ENCODE measurements around the gene ENC1.

ENC1 gene

DNA sequence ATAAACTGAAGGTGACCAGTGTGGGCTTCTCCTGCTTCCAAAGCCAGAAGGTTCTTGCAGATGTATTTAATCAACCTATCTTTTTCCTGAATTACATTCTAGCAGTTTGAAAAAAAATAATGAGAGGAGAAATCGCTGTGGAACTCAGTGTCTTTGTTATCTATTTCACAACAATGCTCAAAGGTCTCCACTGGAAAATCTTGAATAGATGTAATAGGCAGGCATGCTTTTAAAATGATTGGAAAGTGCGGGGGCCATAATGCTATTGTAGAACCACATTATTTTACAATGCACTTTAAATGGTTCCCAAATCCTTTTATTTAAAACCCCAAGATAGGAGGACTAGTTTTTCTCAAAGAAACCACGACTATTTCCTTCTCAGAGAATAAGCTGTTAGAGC is 23.3 kb downstream of the ENC1 start:
- no peak overlapping the region for H3K4me3 ChIP-seq (ENCODE audit: low read depth, low read length)
- TF ChIP-seq, protein P1, sequence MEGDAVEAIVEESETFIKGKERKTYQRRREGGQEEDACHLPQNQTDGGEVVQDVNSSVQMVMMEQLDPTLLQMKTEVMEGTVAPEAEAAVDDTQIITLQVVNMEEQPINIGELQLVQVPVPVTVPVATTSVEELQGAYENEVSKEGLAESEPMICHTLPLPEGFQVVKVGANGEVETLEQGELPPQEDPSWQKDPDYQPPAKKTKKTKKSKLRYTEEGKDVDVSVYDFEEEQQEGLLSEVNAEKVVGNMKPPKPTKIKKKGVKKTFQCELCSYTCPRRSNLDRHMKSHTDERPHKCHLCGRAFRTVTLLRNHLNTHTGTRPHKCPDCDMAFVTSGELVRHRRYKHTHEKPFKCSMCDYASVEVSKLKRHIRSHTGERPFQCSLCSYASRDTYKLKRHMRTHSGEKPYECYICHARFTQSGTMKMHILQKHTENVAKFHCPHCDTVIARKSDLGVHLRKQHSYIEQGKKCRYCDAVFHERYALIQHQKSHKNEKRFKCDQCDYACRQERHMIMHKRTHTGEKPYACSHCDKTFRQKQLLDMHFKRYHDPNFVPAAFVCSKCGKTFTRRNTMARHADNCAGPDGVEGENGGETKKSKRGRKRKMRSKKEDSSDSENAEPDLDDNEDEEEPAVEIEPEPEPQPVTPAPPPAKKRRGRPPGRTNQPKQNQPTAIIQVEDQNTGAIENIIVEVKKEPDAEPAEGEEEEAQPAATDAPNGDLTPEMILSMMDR (IDR thresholded peaks at IDR 0.05; ENCODE audit: low read depth, low read length): no peak

DNA sequence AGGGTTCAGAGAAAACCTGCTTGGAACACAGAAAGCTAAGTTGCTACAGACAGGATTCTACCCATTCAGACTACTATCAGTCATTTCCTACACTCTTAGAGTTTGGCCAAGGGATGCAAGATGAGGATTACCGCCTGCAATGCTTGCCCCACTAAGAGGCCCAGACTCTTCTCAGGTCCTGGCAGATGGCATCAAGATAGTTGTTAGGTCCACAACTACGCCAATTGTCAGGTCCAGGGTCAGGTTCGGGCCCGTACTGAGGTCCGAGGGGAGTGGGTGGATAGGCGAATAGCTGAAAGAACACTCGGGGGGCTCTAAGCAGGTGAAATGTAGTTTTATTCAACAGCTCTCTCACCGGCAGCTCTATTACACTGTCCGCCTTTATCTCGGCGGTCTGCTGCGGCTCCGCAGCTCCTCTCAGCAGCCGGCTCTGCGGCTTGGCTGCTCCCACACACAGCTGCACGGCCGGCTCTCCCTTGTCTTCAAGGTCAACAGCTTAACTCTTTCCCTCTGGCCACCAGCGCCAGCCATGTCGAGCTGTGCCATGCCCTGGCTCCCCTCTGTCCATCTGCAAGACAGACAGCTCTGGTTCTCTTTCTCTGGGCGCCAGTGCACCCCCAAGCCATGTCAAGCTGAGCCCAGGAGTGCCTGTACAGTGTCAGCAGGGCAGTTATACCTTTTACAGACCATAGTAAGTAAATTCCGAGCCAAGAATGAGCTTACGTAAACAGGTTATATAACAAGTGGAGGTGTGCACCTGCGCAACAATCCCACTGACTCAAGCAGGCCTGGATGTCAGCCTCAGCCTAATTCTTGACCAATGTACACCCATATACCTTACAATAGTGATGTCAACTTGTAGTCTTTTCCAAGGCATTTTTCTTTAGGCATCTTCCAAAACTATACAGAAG is 24.0 kb downstream of the ENC1 start:
- TF ChIP-seq, protein P1 (IDR thresholded peaks at IDR 0.05; ENCODE audit: low read depth, low read length): no peak
- no peak overlapping the region for H3K4me3 ChIP-seq (ENCODE audit: low read depth, low read length)

DNA sequence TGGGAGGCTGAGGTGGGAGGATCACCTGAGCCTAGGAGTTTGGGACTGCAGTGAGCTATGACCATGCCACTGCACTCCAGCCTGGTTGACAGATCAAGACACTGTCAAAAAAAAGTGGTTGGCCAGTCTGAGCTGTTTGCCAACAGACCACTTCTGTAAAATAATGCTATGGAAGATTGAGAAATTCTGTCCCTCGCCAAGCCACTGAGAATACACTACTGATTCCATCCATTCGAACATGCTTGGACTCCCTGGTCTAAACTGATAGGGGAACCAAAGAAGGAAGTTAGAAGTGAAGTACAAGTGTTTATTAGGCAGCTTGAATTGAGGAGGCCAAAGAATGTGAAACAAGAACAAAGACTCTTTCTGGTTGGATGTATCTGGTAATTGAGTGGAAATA is 27.2 kb downstream of the ENC1 start:
- TF ChIP-seq, protein P1 (IDR thresholded peaks at IDR 0.05; ENCODE audit: low read depth, low read length): no peak

DNA sequence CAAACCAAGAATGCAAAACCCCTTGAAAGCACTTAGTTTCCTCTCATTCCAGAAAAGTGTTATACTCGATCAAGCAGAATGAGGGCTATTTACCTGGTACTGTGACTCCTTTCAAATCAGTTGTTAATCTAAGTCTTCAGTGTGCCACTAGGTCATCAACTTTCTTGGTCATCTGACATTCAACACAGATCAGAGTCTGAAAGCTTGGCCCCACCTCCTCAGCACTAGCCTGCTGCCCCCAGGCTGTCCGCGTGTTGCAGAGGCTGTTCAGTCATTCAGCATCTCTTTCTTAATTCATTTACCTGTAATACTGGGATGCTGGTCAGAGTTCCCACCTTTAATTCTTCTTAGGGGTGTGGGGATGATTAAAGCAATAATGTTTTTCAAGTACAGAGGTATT is 28.5 kb downstream of the ENC1 start:
- no peak overlapping the region for H3K4me3 ChIP-seq (ENCODE audit: low read depth, low read length)
- TF ChIP-seq, protein P1 (IDR thresholded peaks at IDR 0.05; ENCODE audit: low read depth, low read length): no peak

More for the DNA sequence above, 27.2 kb downstream of the ENC1 start:
- H3K4me3 ChIP-seq (ENCODE audit: low read depth, low read length): no peak overlapping the region

DNA sequence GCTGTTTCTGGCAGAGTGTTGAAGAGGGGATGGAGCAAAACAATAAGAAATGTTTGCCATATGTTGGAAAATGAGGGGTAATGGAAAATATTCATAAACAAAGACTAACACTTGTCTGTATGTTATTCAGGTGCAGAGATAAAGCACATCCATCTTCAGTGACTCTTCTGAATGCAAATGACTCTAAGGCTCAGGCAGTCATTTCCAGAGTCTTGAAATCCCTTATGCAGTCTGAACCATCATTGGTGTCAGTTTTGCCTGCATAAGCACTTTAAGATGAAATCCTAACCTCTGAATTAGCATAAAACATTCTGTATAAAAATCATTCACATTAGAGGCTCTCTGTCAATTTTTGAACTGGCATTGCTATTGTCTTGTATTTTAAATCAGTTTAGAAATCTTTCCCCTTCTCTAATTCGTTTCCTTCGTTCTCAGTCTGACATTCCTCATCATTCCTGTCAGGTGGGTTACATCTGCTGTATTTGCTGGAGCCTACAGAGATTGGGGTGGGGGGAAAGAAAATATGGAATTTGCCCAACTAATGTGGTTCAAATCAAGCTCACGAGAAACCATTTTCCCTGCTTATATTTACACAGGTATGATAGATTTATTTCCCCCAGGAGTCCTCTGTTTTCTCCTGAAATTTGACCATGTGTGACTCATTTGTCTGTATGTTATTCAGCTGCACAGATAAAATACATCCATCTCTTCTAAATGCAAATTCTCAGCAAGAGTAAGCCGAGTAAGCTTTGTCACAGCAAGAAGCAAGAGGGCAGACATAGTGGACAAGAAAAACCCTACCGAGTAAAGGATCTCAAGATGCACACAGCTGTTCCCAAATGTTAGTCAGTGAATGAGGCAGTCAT is 31.6 kb downstream of the ENC1 start:
- TF ChIP-seq, protein P1 (IDR thresholded peaks at IDR 0.05; ENCODE audit: low read depth, low read length): no peak
- no peak overlapping the region for H3K4me3 ChIP-seq (ENCODE audit: low read depth, low read length)

DNA sequence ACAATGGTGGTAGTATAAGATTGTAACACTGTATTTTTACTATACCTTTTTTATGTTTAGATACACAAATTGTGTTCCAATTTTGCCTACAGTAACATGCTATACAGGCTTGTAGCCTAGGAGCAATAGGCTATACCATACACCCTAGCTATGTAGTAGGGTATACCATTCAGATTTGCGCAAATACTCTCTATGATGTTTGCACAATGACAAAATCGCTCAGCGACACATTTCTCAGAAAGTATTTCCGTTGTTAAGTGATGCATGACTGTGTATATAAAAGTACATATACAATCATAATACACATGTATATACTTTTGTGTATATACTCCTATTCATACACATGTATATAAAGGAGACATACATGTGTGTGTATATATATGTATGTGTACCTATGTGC is 34.8 kb downstream of the ENC1 start:
- H3K4me3 ChIP-seq (ENCODE audit: low read depth, low read length): no peak overlapping the region
- TF ChIP-seq, protein P1 (IDR thresholded peaks at IDR 0.05; ENCODE audit: low read depth, low read length): no peak

All from WI38 (cell line).